GM12878 (cell line): ENCODE data around the gene PITPNC1.

Source experiments
- CTCF ChIP-seq, 3 experiments: IDR thresholded peaks in 2 of 3; conservative IDR thresholded peaks in 1 of 3; 2 replicates each; pipeline ENCODE4 v1.5.1; 2011; ENCODE audit warnings: low read depth in 3 of 3, low read length in 3 of 3, mild to moderate bottlenecking in 3 of 3, control low read depth in 2 of 3, moderate library complexity in 2 of 3, inconsistent platforms in 1 of 3, mixed read lengths in 1 of 3; ENCODE audit not compliant: control insufficient read depth in 2 of 3, insufficient read depth in 1 of 3; ENCODE audit errors: extremely low read depth in 1 of 3
- ELK1 ChIP-seq: IDR thresholded peaks from 2 replicates; pipeline ENCODE4 v1.6.1; 2012; ENCODE audit warnings: low read depth, low read length, improper control_type of control experiment
- POLR2AphosphoS5 ChIP-seq: IDR thresholded peaks from 2 replicates; pipeline ENCODE4 v1.6.1; 2011; ENCODE audit warnings: mild to moderate bottlenecking, low read length, inconsistent platforms
- SIN3A ChIP-seq: IDR thresholded peaks from 2 replicates; pipeline ENCODE4 v1.6.1; 2012; ENCODE audit warnings: low read depth, low read length, improper control_type of control experiment
- SREBF2 ChIP-seq: IDR thresholded peaks from 2 replicates; pipeline ENCODE4 v1.6.1; 2012; ENCODE audit warnings: mild to moderate bottlenecking, low read length
- TAF1 ChIP-seq: IDR thresholded peaks from 2 replicates; pipeline ENCODE4 v1.6.1; 2011; ENCODE audit warnings: mild to moderate bottlenecking, low read depth, low read length, borderline replicate concordance

- TF ChIP-seq TAF1 (no peak), CTCF (IDR thresholded peaks at IDR 0.05 in 2 of 3, conservative IDR thresholded peaks at IDR 0.05 in 1 of 3; ENCODE audit: control insufficient read depth in 2 of 3, extremely low read depth in 1 of 3, insufficient read depth in 1 of 3, low read depth in 3 of 3, low read length in 3 of 3) (no peak), SIN3A (no peak), ELK1 (no peak), SREBF2 (no peak), POLR2AphosphoS5 (no peak)
Observed at GRCh38 chr17:67375716-67376115, 1.4 kb upstream of the PITPNC1 start.
